Activated naive CD4-positive, alpha-beta T cell treated with Interleukin-2 at 50 U/mL for 16 hours (primary cell): ENCODE measurements around the gene BMP2K.
"Not testable (repeated sequence)": the region's sequence is repeated elsewhere in the genome, so short reads cannot be mapped to it uniquely, and the experiment has no call there.

Experiments
- DNase-seq: peaks from one replicate; pipeline ENCODE4 v3.0.0-alpha.2; 2020

BMP2K gene

DNA sequence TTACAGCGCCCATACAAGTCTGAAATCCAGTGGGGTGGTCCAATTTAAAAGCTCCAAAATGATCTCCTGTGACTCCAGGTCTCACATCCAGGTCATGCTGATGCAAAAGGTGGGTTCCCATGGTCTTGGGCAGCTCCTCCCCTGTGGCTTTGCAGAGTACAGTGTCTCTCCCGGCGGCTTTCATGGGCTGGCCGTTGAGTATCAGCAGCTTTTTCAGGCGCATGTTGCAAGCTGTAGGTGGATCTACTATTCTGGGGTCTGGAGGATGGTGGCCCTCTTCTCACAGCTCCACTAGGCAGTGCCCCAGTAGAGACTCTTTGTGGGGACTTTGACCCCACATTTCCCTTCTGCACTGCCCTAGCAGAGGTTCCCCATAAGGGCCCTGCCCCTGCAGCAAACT, 92.6 kb downstream of the BMP2K start:
- DNase-seq: not testable (repeated sequence)

DNA sequence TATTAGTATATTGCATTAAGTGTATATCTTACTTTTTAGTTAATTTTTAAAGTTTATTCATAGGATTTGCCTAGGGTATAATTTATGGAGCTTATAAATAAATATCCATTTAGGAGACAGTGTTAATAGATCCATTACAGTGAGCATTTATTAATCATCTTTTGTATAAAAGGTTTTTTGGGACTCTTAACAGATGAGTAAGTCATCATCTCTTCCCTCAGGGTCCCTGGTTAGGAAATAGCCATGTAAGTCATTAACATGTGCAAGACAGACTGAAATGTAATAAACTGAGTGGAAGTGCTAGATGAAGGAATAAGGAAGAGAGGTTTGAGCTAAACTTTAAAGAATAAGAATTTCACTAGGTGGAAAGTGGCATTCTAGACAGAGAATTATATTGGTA, 93.9 kb downstream of the BMP2K start:
- no peak for DNase-seq

- DNase-seq: no peak
Observed at GRCh38 chr4:78876568-78877320, 100.6 kb downstream of the BMP2K start.

DNA sequence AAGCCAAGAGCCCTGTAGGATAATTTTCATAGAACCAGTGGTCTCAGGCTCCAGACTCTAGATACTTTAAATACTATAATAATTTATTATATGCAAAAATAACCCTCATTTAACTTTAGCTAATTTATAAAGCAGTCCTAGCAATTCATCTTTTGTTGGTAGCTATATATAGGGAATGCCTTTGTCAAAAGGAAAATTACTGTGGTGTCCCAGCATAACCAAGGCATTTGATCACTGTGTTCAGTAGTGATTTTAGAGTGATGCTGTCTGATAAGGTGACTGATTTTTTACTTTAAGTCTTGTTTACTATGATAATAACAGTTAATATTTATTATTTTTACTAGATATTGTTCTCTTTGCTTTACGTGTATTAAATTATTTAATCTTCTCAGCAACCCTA, 101.9 kb downstream of the BMP2K start:
- DNase-seq: no peak

DNA sequence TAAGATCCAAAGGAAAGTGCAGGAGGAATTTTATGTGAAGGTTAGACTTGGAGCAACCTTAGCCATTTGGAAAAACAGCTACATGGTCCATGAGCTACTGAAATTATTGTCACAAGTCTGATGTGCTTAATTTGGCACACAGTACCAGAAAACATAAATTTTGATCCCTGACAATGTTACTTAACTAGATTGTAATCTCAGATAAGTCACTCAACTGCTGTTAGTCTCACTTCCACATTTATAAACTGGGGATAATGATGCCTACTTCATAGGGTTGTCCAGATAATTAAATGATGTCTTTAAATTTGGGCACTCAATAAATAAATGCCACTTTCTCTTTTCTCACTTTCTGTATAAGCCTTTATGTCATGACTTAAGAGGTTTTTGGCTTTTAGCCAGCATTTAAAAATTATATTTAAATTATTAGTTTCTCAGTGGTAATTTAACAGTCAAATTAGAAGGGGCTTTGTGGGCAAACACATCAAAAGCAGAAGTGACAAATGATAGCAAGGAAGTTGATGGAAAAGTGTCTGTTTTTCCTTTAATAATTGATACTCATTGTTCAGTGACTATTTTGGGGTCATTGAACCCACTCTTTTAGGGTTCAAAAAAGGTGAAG, 104.8 kb downstream of the BMP2K start:
- DNase-seq: no peak

GRCh38 chr4:78885598-78885997, 109.4 kb downstream of the BMP2K start:
- no peak for DNase-seq

DNA sequence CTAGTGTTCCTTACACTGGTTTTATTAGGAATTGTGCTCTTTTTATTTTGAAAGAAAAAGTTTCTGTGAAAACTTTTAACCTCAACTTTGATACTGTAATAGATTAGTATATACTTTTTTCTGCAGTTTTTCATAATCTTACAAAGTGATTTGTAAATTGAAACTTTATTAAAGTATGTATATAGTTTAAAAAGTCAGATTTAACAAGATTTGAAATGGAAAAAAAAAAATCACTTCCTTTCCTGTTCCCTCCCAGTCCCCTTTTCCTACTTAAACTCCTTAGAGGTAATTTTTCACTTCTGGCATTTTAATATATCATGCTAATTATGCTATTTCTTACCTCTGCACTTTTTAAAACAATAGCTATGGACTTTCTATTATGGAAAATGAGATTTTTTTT, 113.8 kb downstream of the BMP2K start:
- DNase-seq: no peak

DNA sequence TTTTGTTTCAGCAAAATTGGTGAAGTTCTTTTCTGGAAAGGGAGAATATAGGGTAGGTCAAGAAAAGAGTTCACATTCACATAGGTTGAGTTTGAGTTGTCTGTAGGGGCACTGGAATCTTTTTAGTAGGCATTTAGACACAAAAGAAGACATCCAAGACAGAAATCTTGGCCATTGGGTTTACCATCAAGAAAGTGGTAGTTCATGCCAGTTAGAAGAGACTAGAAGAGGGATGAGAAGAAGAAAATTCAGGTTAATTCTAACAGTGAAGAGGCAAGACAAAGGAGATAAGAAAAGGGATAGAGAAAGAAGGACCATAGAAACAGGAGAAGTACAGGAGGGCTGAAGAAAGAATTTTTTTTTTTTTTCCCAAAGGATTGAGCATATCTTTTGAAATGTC, 123.2 kb downstream of the BMP2K start:
- no peak for DNase-seq

- no peak for DNase-seq
Observed at GRCh38 chr4:78901882-78902281, 125.7 kb downstream of the BMP2K start.

DNA sequence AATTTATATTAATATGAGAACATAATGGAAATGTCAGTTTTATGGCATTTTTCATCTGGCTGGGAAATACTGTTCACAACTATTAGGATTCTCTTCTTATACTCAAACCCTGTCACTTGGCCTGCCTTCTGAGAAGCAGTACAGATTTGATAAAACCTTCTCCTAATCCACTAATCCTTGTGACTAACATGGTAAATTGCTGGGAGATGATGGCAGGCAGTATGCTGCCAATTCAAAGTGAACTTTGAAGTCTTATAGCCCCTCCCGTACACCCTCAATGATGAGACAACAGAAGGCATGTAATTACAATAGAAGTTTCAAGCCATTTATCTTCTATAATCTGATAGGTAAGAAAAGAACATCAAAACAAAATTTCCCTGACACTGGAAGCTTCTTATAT, 126.1 kb downstream of the BMP2K start:
- no peak for DNase-seq

DNA sequence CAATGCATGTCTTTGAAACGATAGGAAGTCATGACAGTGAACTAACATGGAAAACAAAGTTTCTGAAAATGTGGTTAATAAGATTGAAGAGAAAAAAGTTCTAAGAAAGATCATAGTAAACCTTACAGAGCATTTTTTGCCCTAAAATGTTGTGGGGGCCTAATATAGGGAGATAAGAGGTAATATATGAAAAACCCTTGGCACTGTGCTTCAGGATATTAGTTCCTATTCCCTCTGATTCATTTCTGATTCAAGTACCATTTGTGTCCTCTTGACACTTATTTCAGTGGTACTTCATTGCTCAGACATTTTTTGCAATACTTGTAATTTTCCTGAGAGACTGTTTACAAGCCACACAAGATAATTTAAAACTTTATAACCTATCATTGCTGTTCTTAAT, 128.0 kb downstream of the BMP2K start:
- DNase-seq: no peak

GRCh38 chr4:78907638-78908037, 131.5 kb downstream of the BMP2K start:
- no peak for DNase-seq

GRCh38 chr4:78908974-78909373, 132.8 kb downstream of the BMP2K start:
- not testable (repeated sequence) for DNase-seq

DNA sequence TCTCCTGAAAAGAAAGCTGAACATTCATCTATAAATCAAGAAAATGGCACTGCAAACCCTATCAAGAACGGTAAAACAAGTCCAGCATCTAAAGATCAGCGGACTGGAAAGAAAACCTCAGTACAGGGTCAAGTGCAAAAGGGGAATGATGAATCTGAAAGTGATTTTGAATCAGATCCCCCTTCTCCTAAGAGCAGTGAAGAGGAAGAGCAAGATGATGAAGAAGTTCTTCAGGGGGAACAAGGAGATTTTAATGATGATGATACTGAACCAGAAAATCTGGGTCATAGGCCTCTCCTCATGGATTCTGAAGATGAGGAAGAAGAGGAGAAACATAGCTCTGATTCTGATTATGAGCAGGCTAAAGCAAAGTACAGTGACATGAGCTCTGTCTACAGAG, 134.5 kb downstream of the BMP2K start:
- no peak for DNase-seq

DNA sequence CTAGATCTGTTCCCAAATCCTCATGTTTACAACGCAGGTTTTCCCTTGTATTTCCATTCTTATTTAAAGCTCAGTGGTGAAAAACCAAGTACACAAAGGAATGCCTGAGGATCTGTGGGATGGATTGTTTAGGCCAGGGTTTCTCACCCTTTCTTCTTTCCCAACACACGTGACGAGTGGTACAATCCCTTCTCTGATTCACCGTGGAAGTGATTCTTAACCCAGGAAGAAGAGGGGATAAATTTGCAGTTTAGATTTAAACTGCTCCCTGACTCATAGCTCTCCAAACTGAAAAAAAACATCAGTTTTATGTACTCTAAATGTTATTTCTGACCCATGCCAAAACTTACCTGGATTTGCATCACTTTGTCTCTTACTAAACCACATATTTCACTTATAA, 146.1 kb downstream of the BMP2K start:
- DNase-seq: no peak

DNA sequence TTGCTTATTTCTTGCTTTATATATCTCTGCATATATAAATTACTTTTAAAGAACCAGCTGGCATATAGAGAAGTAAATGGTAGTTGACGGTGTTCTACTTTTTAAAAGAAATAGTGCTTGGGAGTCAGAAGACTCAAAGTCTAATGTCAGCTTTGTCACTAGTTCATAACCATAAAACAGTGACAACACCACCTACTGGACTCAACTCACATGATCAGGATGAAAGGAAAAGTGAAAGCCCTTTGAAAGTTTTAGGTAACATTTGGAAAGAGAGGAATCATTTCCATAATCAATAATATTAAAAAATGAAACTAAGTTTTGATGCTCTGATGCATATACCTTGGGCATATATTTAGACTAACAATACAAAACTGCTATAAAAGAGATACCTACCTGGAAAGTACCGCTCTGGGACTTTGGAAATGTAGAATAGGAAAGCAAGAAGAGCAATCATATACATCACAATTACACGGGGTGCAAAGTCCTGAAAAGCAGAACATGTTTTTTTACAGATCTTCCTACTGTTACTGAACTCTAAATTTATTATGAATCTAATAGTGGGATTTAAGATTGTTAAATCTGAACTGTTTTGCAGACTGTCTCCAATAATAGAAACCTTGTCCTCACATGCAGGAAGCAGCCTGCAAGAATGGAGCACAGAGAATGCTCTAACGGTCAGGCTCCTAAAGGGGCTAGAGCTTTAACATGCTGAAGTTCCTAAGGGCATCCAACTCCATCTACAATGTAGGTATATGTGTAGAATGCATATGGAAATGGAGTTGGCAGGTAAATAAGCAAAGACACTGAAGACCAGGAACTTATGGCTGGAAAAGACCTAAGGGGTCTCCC, 147.5 kb downstream of the BMP2K start:
- DNase-seq: no peak

GRCh38 chr4:78926826-78927225, 150.7 kb downstream of the BMP2K start:
- no peak for DNase-seq

- DNase-seq: no peak
Observed at GRCh38 chr4:78928835-78929234, 152.7 kb downstream of the BMP2K start.

DNA sequence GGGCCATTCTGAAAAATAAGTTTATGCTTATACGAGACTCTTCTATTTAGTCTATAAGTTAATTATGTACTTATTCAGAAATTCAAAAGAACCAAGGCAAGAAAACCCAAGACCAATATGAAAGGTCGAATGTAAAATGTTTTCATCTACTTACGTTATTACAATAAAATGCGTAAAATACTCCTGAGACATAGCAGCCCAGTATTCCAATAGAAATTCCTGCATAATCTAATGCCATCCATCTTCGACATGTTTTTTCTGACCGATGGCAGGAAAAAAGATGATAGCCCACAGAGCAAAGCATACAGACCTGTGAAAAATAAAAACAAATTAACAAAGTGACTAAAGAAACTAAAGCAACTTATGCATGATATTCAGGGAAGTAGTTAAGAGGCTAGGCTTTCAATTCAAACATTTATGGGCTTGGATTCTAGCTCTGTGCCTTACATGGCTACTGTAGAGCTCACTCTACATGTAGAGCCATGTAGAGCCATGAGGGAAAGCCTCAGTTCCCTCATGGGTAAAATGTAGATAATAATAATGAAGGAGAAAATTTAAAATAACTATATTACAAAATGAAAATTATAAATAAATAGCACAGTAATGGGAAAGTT, 154.0 kb downstream of the BMP2K start:
- DNase-seq: no peak

- DNase-seq: no peak
Observed at GRCh38 chr4:78936989-78937388, 160.8 kb downstream of the BMP2K start.

DNA sequence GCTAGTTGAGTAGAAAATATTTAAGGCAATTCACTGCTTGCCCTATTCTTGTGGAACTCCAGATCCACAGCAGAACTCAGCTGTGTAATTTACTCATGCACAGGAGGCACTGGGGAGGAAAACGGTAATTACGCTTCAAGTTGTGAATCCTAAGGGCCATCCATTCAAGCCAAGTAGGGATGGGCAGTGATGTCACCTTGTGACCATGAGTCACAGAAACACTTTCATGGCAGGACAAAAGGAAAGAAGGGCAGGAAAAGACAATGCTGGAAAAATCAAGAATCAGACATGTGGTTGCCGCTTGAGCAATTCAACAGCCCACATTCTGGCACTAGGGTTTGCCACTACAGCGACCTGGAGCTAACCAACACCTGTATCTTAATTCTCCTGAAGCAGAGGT, 161.7 kb downstream of the BMP2K start:
- no peak for DNase-seq

DNA sequence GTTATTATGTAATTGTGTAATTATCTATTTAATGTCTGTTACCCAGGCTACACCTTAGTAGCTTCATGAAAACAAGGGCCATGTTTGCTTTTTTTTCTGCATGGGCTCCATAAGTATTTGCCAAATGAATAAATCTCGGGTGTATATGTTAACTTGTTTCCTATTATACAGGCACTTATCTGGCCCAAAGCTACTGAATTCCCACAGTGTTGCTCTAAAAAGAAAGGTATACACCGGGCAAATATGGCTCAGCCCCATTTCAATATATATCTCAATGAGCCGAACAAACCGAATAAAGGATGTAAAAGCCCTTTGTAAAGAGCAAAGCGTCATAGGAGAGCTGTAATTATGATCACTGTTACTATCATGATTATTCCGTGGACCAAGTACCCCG, 162.3 kb downstream of the BMP2K start:
- DNase-seq: no peak

GRCh38 chr4:78938868-78939666, 162.9 kb downstream of the BMP2K start, which contains the start of gene PAQR3:
PAQR3 (minus strand) TSS chr4:78939438; CDS start chr4:78939224, 214 bp downstream.
- peak; percentile 85 for DNase-seq
